Stomach (tissue), 9 donors: ENCODE results near the gene STK39. TPM values are rescaled to one million over a fixed set of nuclear protein-coding genes. Genes with fewer than 3 reads are reported as not detected.
A peak's percentile ranks its signal among the peaks of the same experiment; 100 is the strongest.

Source experiments
- DNase-seq, 2 donors: peaks; one replicate each; pipeline versions ENCODE4 v3.0.0 to v3.0.0-alpha.2; 2013 to 2019
- H3K27ac ChIP-seq, 5 donors: fragments of 200-600 bp in 4 of 5; sonication (generic) in 4 of 5; one replicate each; pipeline ENCODE4 v1.5.1; 2013 to 2019; ENCODE audit warnings: mild to moderate bottlenecking in 1 of 5, moderate library complexity in 1 of 5
- H3K27me3 ChIP-seq, 3 donors: fragments of 200-600 bp; sonication (generic); one replicate each; pipeline ENCODE4 v1.5.1; 2017 to 2019; ENCODE audit warnings: mixed run types in 1 of 3
- H3K36me3 ChIP-seq, 4 donors: fragments of 200-600 bp; sonication (generic); 1 replicate in 3 of 4; 2 replicates in 1 of 4; pipeline ENCODE4 v1.5.1; 2016 to 2019
- H3K4me1 ChIP-seq, 4 donors: fragments of 200-600 bp; sonication (generic); one replicate each; pipeline ENCODE4 v1.5.1; 2016 to 2019
- H3K4me3 ChIP-seq, 4 donors: fragments of 200-600 bp; sonication (generic) in 3 of 4; one replicate each; pipeline ENCODE4 v1.5.1; 2016 to 2019; ENCODE audit warnings: mild to moderate bottlenecking in 1 of 4
- H3K9me3 ChIP-seq, 4 donors: fragments of 200-600 bp; sonication (generic); one replicate each; pipeline ENCODE4 v1.5.1; 2016 to 2019
- EP300 ChIP-seq: sonication (generic); formaldehyde crosslinking; IDR thresholded peaks from one replicate; pipeline ENCODE4 v1.6.1; 2017; ENCODE audit warnings: antibody characterized with exemption
- POLR2A ChIP-seq, 4 donors: fragments of 450-650 bp; IDR thresholded peaks; one replicate each; pipeline ENCODE4 v1.6.1; 2016; ENCODE audit warnings: antibody characterized with exemption in 4 of 4, control low read depth in 2 of 4, mild to moderate bottlenecking in 1 of 4, moderate library complexity in 1 of 4
- POLR2AphosphoS5 ChIP-seq, 3 donors: sonication (generic); formaldehyde crosslinking; IDR thresholded peaks; one replicate each; pipeline ENCODE4 v1.6.1; 2016; ENCODE audit warnings: antibody characterized with exemption in 3 of 3
- WGBS, 5 donors: extraction: QIAGEN DNeasy Blood & Tissue Kit in 3 of 5; methylation state at CpG; one replicate each; pipeline versions ENCODE4 v1.1.5 to v1.1.7; 2013 to 2018; 5-methylcytosine and 5-hydroxymethylcytosine counted together
- intact Hi-C: fragments of 100-400 bp; cut with DNase I; formaldehyde crosslinking; loops from one replicate; pipeline ENCODE4 v1.15.1; 2023; ENCODE audit warnings: low total_unique reads
- polyA plus RNA-seq, 3 donors: library from polyadenylated mRNA; stranded (reverse); fragments of 200-250 nt; gene quantifications; one replicate each; pipeline ENCODE4 v1.2.3, GENCODE V29; 2013
- total RNA-seq, 5 donors: library from RNA; depleted of rRNA; stranded (reverse); fragments of >200 nt; gene quantifications; one replicate each; pipeline versions ENCODE4 v1.1.0 to v1.2.3, GENCODE V29; 2014 to 2016
- TF ChIP-seq, protein P1 (sequence below), 7 experiments: fragments of 450-650 bp in 4 of 7; fragments of 200-600 bp in 3 of 7; sonication (generic) in 3 of 7; IDR thresholded peaks; one replicate each; pipeline ENCODE4 v1.5.1; 2016 to 2019; ENCODE audit warnings: antibody characterized with exemption in 7 of 7, control low read depth in 2 of 7, mild to moderate bottlenecking in 1 of 7
- donor health status: healthy with polysubstance abuse.
- donor health status: Bipolar disorder and iron deficiency.
- donor health status: healthy.

STK39 gene
- total and polyA plus RNA-seq, 8 donors: 18.3 to 60.7 (median 33.3) TPM

DNA sequence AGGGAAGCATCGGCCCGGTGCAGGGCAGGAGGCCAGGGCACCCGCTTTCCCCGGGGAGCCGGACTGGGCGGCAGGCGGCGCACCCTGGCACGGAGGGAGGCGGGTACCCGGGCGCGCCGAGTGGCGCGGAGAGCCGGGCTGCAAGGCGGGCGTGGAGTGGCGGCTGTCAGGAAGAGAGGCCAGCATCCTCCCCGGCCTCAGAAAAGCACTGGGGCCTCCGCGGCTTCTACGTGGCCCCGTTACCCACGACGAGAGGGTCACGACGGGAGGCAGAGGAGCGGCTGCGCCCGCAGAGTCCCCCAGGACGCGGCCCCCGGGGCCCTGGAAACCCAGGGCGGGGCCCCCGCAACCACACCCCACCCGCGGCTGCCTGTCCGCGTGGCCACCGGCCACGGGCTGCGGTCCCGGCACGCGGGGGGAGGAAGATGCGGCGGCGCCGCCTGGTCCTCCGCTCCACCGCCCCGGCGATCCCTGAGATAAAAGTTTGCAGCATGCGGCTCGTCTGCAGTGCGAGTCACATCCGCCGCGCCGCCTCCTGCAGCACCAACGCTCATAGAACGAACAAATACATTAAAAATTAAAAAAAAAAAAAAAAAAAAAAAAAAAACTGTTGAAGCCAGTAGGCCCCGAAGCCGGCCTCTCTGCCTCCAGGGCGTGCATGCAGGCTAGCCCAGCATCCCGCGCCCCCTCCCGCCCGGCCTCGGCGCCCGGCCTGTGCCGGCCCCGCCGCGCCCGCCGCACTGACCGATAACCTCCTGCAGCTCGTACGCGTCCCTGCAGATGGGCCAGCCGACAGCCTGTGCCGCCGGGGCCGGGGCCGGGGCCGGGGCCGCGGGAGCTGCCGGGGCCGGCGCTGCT, 683 bp downstream of the STK39 start:
- TF ChIP-seq EP300 (no peak), POLR2AphosphoS5 (IDR thresholded peaks at IDR 0.05) (peak in 1 of 3 donors; percentile 49), POLR2A (IDR thresholded peaks at IDR 0.05) (no peak)
- TF ChIP-seq, protein P1, sequence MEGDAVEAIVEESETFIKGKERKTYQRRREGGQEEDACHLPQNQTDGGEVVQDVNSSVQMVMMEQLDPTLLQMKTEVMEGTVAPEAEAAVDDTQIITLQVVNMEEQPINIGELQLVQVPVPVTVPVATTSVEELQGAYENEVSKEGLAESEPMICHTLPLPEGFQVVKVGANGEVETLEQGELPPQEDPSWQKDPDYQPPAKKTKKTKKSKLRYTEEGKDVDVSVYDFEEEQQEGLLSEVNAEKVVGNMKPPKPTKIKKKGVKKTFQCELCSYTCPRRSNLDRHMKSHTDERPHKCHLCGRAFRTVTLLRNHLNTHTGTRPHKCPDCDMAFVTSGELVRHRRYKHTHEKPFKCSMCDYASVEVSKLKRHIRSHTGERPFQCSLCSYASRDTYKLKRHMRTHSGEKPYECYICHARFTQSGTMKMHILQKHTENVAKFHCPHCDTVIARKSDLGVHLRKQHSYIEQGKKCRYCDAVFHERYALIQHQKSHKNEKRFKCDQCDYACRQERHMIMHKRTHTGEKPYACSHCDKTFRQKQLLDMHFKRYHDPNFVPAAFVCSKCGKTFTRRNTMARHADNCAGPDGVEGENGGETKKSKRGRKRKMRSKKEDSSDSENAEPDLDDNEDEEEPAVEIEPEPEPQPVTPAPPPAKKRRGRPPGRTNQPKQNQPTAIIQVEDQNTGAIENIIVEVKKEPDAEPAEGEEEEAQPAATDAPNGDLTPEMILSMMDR (IDR thresholded peaks at IDR 0.05): peak in 4 of 7 experiments; percentile 13 to 50 (median 25)
- peak; percentile 87 to 88 for DNase-seq
- WGBS, 5 donors: 0 to 1% (median 0%) methylated on average over 49 to 95 of the region's 95 CpGs
- intact Hi-C loops: no loop called here
- Histone ChIP-seq H3K36me3 (no peaks in the 10 kb centered on the region), H3K27ac (peak overlapping the region; percentile 88 to 96 (median 92)), H3K4me1 (peaks cover 30 to 59% (median 45%) of the 10 kb centered on the region in 4 donors), H3K27me3 (no peaks in the 10 kb centered on the region), H3K4me3 (peak overlapping the region; percentile 78 to 84 (median 82)), H3K9me3 (no peaks in the 10 kb centered on the region)

DNA sequence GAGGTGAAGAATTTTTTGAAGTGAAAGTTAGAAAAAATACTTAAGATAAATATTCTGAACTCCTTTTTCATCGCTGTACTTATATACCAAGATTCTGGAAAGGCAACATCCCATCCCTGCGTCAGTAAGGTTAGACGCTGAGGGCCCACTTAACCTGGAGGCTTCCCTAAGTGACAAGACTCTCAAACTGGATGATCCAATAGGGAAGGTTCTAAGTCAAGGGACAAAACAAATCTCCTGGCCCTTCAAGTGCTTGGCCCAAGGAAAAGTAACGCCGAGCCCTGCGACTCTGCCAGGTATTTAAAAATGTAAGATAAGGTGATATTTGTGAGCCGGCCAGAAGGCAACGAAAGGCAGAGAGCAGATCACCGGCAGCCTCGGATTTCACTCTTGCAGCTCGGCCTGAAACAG, 1.3 kb downstream of the STK39 start:
- peaks cover 36 to 65% (median 51%) of the 10 kb centered on the region in 4 donors for H3K4me1 ChIP-seq
- no peaks in the 10 kb centered on the region for H3K9me3 ChIP-seq
- H3K36me3 ChIP-seq: no peaks in the 10 kb centered on the region
- H3K27ac ChIP-seq: peak overlapping the region; percentile 88 to 96 (median 92)
- intact Hi-C loops: no loop called here
- WGBS, 5 donors: 13 to 18% (median 14%) methylated on average over 10 to 11 of the region's 11 CpGs
- no peaks in the 10 kb centered on the region for H3K27me3 ChIP-seq
- peak overlapping the region; percentile 78 to 84 (median 82) for H3K4me3 ChIP-seq
- TF ChIP-seq EP300 (no peak), POLR2AphosphoS5 (IDR thresholded peaks at IDR 0.05) (peak in 1 of 3 donors; percentile 38), POLR2A (IDR thresholded peaks at IDR 0.05) (no peak)
- TF ChIP-seq, protein P1 (IDR thresholded peaks at IDR 0.05): peak in 1 of 7 experiments; percentile 14
- DNase-seq: no peak

DNA sequence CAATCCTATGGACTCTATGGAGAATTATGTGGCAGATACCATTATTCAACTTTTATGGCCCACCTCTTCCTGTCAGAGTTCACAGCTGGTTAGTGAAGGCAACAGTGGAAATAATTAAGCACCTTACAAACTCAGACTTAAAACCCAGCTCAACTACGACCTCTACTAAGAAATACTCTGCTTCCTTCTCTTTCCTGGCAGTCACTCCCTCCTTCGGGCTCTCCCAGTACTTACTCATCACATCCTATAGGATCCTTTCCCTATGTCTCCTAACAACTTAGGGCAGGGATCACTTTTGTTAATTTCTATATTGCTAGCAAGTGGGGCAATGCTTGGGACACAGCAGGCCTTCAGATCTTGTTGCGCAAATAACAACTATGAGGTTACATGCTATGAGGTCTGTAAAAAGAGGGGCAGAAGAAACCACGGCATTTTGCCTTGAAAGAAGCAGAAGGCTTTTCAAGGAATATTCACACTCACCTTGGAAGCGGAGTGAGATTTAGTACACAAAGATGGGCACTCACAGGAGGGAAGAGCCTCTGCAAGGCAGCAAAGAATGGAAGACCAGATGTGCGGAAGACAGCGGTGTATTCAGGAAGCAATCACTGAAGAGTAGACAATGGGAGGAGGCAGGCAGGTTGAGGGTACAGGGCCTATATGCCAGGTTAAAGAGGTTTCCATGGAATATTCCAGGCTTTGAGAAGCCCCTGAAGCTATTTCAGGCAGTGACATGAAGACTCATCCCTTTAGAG, 2.1 kb downstream of the STK39 start:
- DNase-seq: no peak
- 69 to 76% (median 72%) methylated on average over 7 of the region's 7 CpGs for WGBS, 5 donors
- Histone ChIP-seq H3K4me1 (peaks cover 39 to 74% (median 55%) of the 10 kb centered on the region in 4 donors), H3K9me3 (no peaks in the 10 kb centered on the region), H3K27ac (peak overlapping the region; percentile 69 to 95 (median 92)), H3K36me3 (no peaks in the 10 kb centered on the region), H3K27me3 (no peaks in the 10 kb centered on the region), H3K4me3 (peak overlapping the region in 3 of 4 donors; percentile 7 to 81 (median 78))
- TF ChIP-seq EP300 (no peak), POLR2AphosphoS5 (IDR thresholded peaks at IDR 0.05) (no peak), POLR2A (IDR thresholded peaks at IDR 0.05) (no peak)
- TF ChIP-seq, protein P1 (IDR thresholded peaks at IDR 0.05): no peak
- intact Hi-C loops: no loop called here

DNA sequence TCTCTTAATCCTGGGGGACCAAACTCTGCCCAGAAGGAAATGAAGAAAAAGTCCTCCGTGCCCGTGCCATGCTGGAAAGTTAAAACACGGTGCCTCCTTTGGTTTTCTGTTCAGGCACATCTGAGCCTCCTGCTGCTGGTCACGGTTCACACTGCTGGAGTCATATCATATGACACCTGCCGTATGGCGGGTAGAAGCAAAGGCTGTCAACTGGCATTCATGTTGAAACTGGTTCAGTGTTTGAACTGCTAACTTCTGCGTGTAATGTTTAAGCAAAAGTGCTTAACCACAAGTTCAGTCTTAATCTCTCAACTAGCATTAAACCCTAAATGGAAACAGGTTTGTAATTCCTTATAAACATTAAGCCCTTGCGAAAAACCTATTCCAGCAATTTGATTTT, 3.1 kb downstream of the STK39 start:
- peaks cover 39 to 82% (median 59%) of the 10 kb centered on the region in 4 donors for H3K4me1 ChIP-seq
- WGBS, 5 donors: 17 to 39% (median 25%) methylated on average over 8 of the region's 8 CpGs
- peak overlapping the region in 3 of 5 donors; percentile 88 to 95 (median 92) for H3K27ac ChIP-seq
- H3K9me3 ChIP-seq: no peaks in the 10 kb centered on the region
- H3K27me3 ChIP-seq: no peaks in the 10 kb centered on the region
- H3K36me3 ChIP-seq: no peaks in the 10 kb centered on the region
- intact Hi-C loops: no loop called here
- peak; percentile 52 to 83 for DNase-seq
- H3K4me3 ChIP-seq: peak overlapping the region in 1 of 4 donors; percentile 81
- TF ChIP-seq POLR2A (IDR thresholded peaks at IDR 0.05): no peak
- TF ChIP-seq, protein P1 (IDR thresholded peaks at IDR 0.05): no peak
- TF ChIP-seq POLR2AphosphoS5 (IDR thresholded peaks at IDR 0.05): peak in 2 of 3 donors; percentile 19 to 49
- TF ChIP-seq EP300: no peak
